Loucy (cell line): ENCODE results near the gene MACROH2A2.

ENCODE experiments used
- EZH2phosphoT487 ChIP-seq: fragments of 200-600 bp; IDR thresholded peaks from 2 replicates; pipeline ENCODE4 v1.6.1; 2018; ENCODE audit warnings: antibody characterized with exemption, mild to moderate bottlenecking, moderate library complexity, borderline replicate concordance
- TF ChIP-seq, protein P1 (sequence below): fragments of 200-600 bp; sonication (generic); conservative IDR thresholded peaks from 2 replicates; pipeline ENCODE4 v1.5.1; 2014; ENCODE audit warnings: mild to moderate bottlenecking, antibody characterized with exemption, low read length

DNA sequence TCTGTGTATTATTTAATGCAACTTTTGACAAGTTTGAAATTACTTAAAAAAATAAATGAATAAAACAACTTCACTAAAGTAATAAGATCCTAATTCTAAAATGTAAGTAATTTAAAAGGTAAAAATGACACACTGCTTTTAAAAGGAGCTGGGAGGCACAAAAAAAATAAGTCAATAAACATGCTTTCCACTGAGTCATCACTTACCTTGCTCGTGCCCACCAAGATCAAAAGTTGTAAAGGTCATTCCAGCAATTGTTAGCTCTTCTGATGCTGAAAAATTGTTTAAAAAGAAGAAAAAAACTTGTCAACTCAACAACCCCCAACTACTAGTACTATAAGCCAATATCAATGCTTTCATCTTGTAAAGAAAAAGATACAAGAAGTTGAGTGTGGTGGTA lies 108.2 kb downstream of the MACROH2A2 start:
- no peak for TF ChIP-seq EZH2phosphoT487
- TF ChIP-seq, protein P1, sequence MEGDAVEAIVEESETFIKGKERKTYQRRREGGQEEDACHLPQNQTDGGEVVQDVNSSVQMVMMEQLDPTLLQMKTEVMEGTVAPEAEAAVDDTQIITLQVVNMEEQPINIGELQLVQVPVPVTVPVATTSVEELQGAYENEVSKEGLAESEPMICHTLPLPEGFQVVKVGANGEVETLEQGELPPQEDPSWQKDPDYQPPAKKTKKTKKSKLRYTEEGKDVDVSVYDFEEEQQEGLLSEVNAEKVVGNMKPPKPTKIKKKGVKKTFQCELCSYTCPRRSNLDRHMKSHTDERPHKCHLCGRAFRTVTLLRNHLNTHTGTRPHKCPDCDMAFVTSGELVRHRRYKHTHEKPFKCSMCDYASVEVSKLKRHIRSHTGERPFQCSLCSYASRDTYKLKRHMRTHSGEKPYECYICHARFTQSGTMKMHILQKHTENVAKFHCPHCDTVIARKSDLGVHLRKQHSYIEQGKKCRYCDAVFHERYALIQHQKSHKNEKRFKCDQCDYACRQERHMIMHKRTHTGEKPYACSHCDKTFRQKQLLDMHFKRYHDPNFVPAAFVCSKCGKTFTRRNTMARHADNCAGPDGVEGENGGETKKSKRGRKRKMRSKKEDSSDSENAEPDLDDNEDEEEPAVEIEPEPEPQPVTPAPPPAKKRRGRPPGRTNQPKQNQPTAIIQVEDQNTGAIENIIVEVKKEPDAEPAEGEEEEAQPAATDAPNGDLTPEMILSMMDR = no peak
